ENCODE results near the gene SMC6. TPM values are rescaled to one million over a fixed set of nuclear protein-coding genes. Genes with fewer than 3 reads are reported as not detected.

Gene SMC6
- total RNA-seq = 3.8 TPM

GRCh38 chr2:17753803-17754663, at the start of gene SMC6, which contains the start of gene GEN1:
TSS of gene SMC6 (minus strand) at chr2:17753810. CDS start at chr2:17745946, 7,864 bp downstream.
TSS of gene GEN1 (plus strand) at chr2:17754138. CDS start at chr2:17759944, 5,806 bp downstream.
- peak; percentile 91 to 92 (median 91) for DNase-seq (ENCODE audit: low read depth in 2 of 3, low spot score in 2 of 3)

- DNase-seq (ENCODE audit: low read depth in 2 of 3, low spot score in 2 of 3) = no peak
Measured at GRCh38 chr2:17800693-17801458, 47.3 kb upstream of the SMC6 start.

- DNase-seq (ENCODE audit: low read depth in 2 of 3, low spot score in 2 of 3) = no peak
Measured at GRCh38 chr2:17800219-17800618, 46.6 kb upstream of the SMC6 start.

- no peak for DNase-seq (ENCODE audit: low read depth in 2 of 3, low spot score in 2 of 3)
Measured at GRCh38 chr2:17799301-17800120, 45.9 kb upstream of the SMC6 start.

GRCh38 chr2:17798338-17798737, 44.7 kb upstream of the SMC6 start:
- DNase-seq (ENCODE audit: low read depth in 2 of 3, low spot score in 2 of 3) = no peak

- DNase-seq (ENCODE audit: low read depth in 2 of 3, low spot score in 2 of 3) = no peak
Measured at GRCh38 chr2:17795309-17795708, 41.7 kb upstream of the SMC6 start.

- no peak for DNase-seq (ENCODE audit: low read depth in 2 of 3, low spot score in 2 of 3)
Measured at GRCh38 chr2:17793803-17794354, 40.3 kb upstream of the SMC6 start.

- no peak for DNase-seq (ENCODE audit: low read depth in 2 of 3, low spot score in 2 of 3)
Measured at GRCh38 chr2:17793296-17793695, 39.7 kb upstream of the SMC6 start.

- peak in 1 of 3 donors; percentile 67 for DNase-seq (ENCODE audit: low read depth in 2 of 3, low spot score in 2 of 3)
Measured at GRCh38 chr2:17792515-17792914, 38.9 kb upstream of the SMC6 start.

- DNase-seq (ENCODE audit: low read depth in 2 of 3, low spot score in 2 of 3) = no peak
Measured at GRCh38 chr2:17791817-17792130, 38.2 kb upstream of the SMC6 start.

- peak in 2 of 3 donors; percentile 85 to 96 for DNase-seq (ENCODE audit: low read depth in 2 of 3, low spot score in 2 of 3)
Measured at GRCh38 chr2:17791121-17791816, 37.7 kb upstream of the SMC6 start.

GRCh38 chr2:17790536-17790935, 36.9 kb upstream of the SMC6 start:
- no peak for DNase-seq (ENCODE audit: low read depth in 2 of 3, low spot score in 2 of 3)

GRCh38 chr2:17788773-17789172, 35.2 kb upstream of the SMC6 start:
- DNase-seq (ENCODE audit: low read depth in 2 of 3, low spot score in 2 of 3) = no peak

GRCh38 chr2:17786727-17787126, 33.1 kb upstream of the SMC6 start:
- DNase-seq (ENCODE audit: low read depth in 2 of 3, low spot score in 2 of 3) = no peak

GRCh38 chr2:17781482-17781881, 27.9 kb upstream of the SMC6 start:
- DNase-seq (ENCODE audit: low read depth in 2 of 3, low spot score in 2 of 3) = no peak

- DNase-seq (ENCODE audit: low read depth in 2 of 3, low spot score in 2 of 3) = no peak
Measured at GRCh38 chr2:17780546-17780945, 26.9 kb upstream of the SMC6 start.

GRCh38 chr2:17772532-17772931, 18.9 kb upstream of the SMC6 start:
- DNase-seq (ENCODE audit: low read depth in 2 of 3, low spot score in 2 of 3) = no peak

- no peak for DNase-seq (ENCODE audit: low read depth in 2 of 3, low spot score in 2 of 3)
Measured at GRCh38 chr2:17771956-17772355, 18.3 kb upstream of the SMC6 start.

- DNase-seq (ENCODE audit: low read depth in 2 of 3, low spot score in 2 of 3) = no peak
Measured at GRCh38 chr2:17768894-17769293, 15.3 kb upstream of the SMC6 start.

GRCh38 chr2:17765398-17765797, 11.8 kb upstream of the SMC6 start:
- DNase-seq (ENCODE audit: low read depth in 2 of 3, low spot score in 2 of 3) = no peak

All from hematopoietic multipotent progenitor cell (in vitro differentiated cells).